Endodermal cell (in vitro differentiated cells): ENCODE measurements around the gene CDKN3. TPM values are rescaled to one million over a fixed set of nuclear protein-coding genes. Genes with fewer than 3 reads are reported as not detected.
"Not testable (repeated sequence)": the region's sequence is repeated elsewhere in the genome, so short reads cannot be mapped to it uniquely, and the experiment has no call there.

ENCODE experiments used
- DNase-seq: peaks from one replicate; pipeline ENCODE4 v3.0.0-alpha.2; 2017
- H3K27ac ChIP-seq: 2 replicates; pipeline ENCODE4 v1.5.1; 2013; ENCODE audit warnings: mild to moderate bottlenecking, low read depth, low read length, moderate library complexity
- H3K27me3 ChIP-seq: 2 replicates; pipeline ENCODE4 v1.6.1; 2013; ENCODE audit warnings: mild to moderate bottlenecking, low read length, moderate library complexity; ENCODE audit not compliant: insufficient read depth, control insufficient read depth, poor library complexity, severe bottlenecking
- H3K36me3 ChIP-seq: 2 replicates; pipeline ENCODE4 v1.7.0; 2013; ENCODE audit warnings: mild to moderate bottlenecking, low read length, moderate library complexity; ENCODE audit not compliant: control insufficient read depth, insufficient read depth
- H3K4me1 ChIP-seq: one replicate; pipeline ENCODE4 v1.7.0; 2013; ENCODE audit warnings: low read length; ENCODE audit not compliant: control insufficient read depth, insufficient read depth
- H3K4me3 ChIP-seq: 2 replicates; pipeline ENCODE4 v1.5.1; 2013; ENCODE audit warnings: mild to moderate bottlenecking, low read length, moderate library complexity
- H3K9ac ChIP-seq: 2 replicates; pipeline ENCODE4 v1.6.1; 2013; ENCODE audit warnings: mild to moderate bottlenecking, low read length, moderate library complexity; ENCODE audit not compliant: poor library complexity, severe bottlenecking; ENCODE audit errors: extremely low read depth
- H3K9me3 ChIP-seq: 2 replicates; pipeline ENCODE4 v1.6.1; 2013; ENCODE audit warnings: mild to moderate bottlenecking, low read length, moderate library complexity; ENCODE audit not compliant: control insufficient read depth
- H3K27ac Mint-ChIP-seq: 2 replicates; pipeline ENCODE4 v1.8.0; 2020; ENCODE audit warnings: mixed read lengths
- H3K27me3 Mint-ChIP-seq: 2 replicates; pipeline ENCODE4 v1.8.0; 2021; ENCODE audit warnings: mild to moderate bottlenecking, mixed read lengths; ENCODE audit not compliant: insufficient read depth
- H3K36me3 Mint-ChIP-seq: 2 replicates; pipeline ENCODE4 v1.8.0; 2020; ENCODE audit warnings: low read depth, mixed read lengths
- H3K4me1 Mint-ChIP-seq: 2 replicates; pipeline ENCODE4 v1.8.0; 2020; ENCODE audit warnings: mixed read lengths
- H3K4me3 Mint-ChIP-seq: 2 replicates; pipeline ENCODE4 v1.8.0; 2020; ENCODE audit warnings: mild to moderate bottlenecking, moderate library complexity, mixed read lengths
- H3K9me3 Mint-ChIP-seq: 2 replicates; pipeline ENCODE4 v1.8.0; 2020; ENCODE audit warnings: mild to moderate bottlenecking, mixed read lengths
- WGBS, 2 experiments: methylation state at CpG; one replicate each; pipeline versions ENCODE4 v1.1.5 to v1.1.7; 2013; ENCODE audit warnings: missing lambda C conversion rate in 2 of 2, mixed read lengths in 1 of 2; ENCODE audit not compliant: insufficient coverage in 1 of 2, insufficient read length in 1 of 2; 5-methylcytosine and 5-hydroxymethylcytosine counted together
- total RNA-seq, 2 donors: library from RNA; stranded (reverse); fragmentation: NEBNext Ultra II Directional in 1 of 2; extraction: Animal tissue kit (Norgen Biotek cat#: 25700) in 1 of 2; gene quantifications; 2 replicates in 1 of 2; 3 replicates in 1 of 2; pipeline ENCODE4 v1.2.1, GENCODE V29; 2021
- TF ChIP-seq, protein P1 (sequence below): fragments of 200-600 bp; sonication (generic); conservative IDR thresholded peaks from 2 replicates; pipeline ENCODE4 v1.5.0; 2021; ENCODE audit warnings: antibody characterized with exemption, mild to moderate bottlenecking

Gene CDKN3
- total RNA-seq, 2 donors from 2014 or later, result 31.5 to 39.8 TPM

GRCh38 chr14:54440873-54441868 is 44.4 kb downstream of the CDKN3 start, which contains the start of gene CNIH1:
Gene CNIH1 (minus strand): TSS chr14:54441374. CDS start chr14:54441327, 47 bp downstream.
- no peaks in the 10 kb centered on the region for H3K27me3 ChIP-seq
- peak; percentile 97 for DNase-seq
- peak within 1 kb of the TSS; percentile 92 for H3K4me3 ChIP-seq
- no peaks in the 10 kb centered on the region for H3K4me1 ChIP-seq
- WGBS, 2 experiments, result 3 to 25% methylated on average over 12 to 100 of the region's 100 CpGs
- Mint-ChIP-seq H3K27me3 (peaks cover 8% of the 10 kb centered on the region), H3K9me3 (peaks cover 8% of the 10 kb centered on the region), H3K27ac (peak within 1 kb of the TSS; percentile 96), H3K36me3 (peaks cover 6% of the 10 kb centered on the region), H3K4me1 (peaks cover 19% of the 10 kb centered on the region), H3K4me3 (peak within 1 kb of the TSS; percentile 86)
- peak within 1 kb of the TSS; percentile 98 for H3K27ac ChIP-seq
- no peaks in the 10 kb centered on the region for H3K9me3 ChIP-seq
- TF ChIP-seq, protein P1, sequence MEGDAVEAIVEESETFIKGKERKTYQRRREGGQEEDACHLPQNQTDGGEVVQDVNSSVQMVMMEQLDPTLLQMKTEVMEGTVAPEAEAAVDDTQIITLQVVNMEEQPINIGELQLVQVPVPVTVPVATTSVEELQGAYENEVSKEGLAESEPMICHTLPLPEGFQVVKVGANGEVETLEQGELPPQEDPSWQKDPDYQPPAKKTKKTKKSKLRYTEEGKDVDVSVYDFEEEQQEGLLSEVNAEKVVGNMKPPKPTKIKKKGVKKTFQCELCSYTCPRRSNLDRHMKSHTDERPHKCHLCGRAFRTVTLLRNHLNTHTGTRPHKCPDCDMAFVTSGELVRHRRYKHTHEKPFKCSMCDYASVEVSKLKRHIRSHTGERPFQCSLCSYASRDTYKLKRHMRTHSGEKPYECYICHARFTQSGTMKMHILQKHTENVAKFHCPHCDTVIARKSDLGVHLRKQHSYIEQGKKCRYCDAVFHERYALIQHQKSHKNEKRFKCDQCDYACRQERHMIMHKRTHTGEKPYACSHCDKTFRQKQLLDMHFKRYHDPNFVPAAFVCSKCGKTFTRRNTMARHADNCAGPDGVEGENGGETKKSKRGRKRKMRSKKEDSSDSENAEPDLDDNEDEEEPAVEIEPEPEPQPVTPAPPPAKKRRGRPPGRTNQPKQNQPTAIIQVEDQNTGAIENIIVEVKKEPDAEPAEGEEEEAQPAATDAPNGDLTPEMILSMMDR, result peak; percentile 92
- H3K36me3 ChIP-seq, result no peaks in the 10 kb centered on the region
- H3K9ac ChIP-seq, result peak within 1 kb of the TSS; percentile 59

DNA sequence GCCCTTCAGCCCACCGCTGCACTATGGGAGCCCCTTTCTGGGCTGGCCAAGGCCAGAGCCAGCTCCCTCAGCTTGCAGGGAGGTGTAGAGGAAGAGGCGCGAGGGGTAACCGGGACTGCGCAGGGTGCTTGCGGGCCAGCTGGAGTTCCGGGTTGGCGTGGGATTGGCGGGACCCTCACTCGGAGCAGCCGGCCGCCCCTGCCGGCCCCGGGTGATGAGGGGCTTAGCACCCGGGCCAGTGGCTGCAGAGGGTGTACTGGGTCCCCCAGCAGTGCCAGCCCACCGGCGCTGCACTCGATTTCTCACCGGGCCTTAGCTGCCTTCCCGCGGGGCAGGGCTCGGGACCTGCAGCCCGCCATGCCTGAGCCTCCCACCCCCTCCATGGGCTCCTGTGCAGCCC is 46.2 kb downstream of the CDKN3 start:
- WGBS, 2 experiments, result 96 to 100% methylated on average over 2 to 16 of the region's 23 CpGs
- H3K4me3 Mint-ChIP-seq, H3K36me3 Mint-ChIP-seq, H3K9me3 Mint-ChIP-seq, DNase-seq, H3K36me3 ChIP-seq, H3K27me3 ChIP-seq, H3K27ac Mint-ChIP-seq, H3K27ac ChIP-seq, H3K27me3 Mint-ChIP-seq, H3K9me3 ChIP-seq, H3K4me1 ChIP-seq, H3K9ac ChIP-seq, H3K4me3 ChIP-seq: not testable (repeated sequence)
- H3K4me1 Mint-ChIP-seq, result peaks cover 14% of the 10 kb centered on the region

- Histone ChIP-seq H3K9me3 (no peaks in the 10 kb centered on the region), H3K27me3 (no peaks in the 10 kb centered on the region), H3K36me3 (no peaks in the 10 kb centered on the region), H3K27ac (no peak overlapping the region), H3K9ac (no peak overlapping the region), H3K4me1 (no peaks in the 10 kb centered on the region), H3K4me3 (no peak overlapping the region)
- Mint-ChIP-seq H3K27me3 (peaks cover 10% of the 10 kb centered on the region), H3K4me1 (peaks cover 9% of the 10 kb centered on the region), H3K4me3 (no peak overlapping the region), H3K27ac (no peak overlapping the region), H3K36me3 (peaks cover 6% of the 10 kb centered on the region), H3K9me3 (peaks cover 8% of the 10 kb centered on the region)
- 94 to 96% methylated on average over 15 to 18 of the region's 18 CpGs for WGBS, 2 experiments
- TF ChIP-seq, protein P1, result no peak
- no peak for DNase-seq
Observed at GRCh38 chr14:54443981-54444380, 47.2 kb downstream of the CDKN3 start.
